K562 (cell line): Measurements from ENCODE around the gene BEST2. TPM values are rescaled to one million over a fixed set of nuclear protein-coding genes. Genes with fewer than 3 reads are reported as not detected.
A peak's percentile ranks its signal among the peaks of the same experiment; 100 is the strongest.

Experiments
- ARID2 ChIP-seq: fragments of 450-650 bp; IDR thresholded peaks from 2 replicates; pipeline ENCODE4 v1.6.1; 2017; ENCODE audit warnings: antibody characterized with exemption, mild to moderate bottlenecking
- ERF ChIP-seq: fragments of 450-650 bp; formaldehyde crosslinking; IDR thresholded peaks from 2 replicates; pipeline ENCODE4 v1.4.0; 2020; ENCODE audit warnings: mild to moderate bottlenecking, mixed read lengths
- FOXA3 ChIP-seq, 2 experiments: fragments of 450-650 bp in 1 of 2; sonication (generic) in 1 of 2; formaldehyde crosslinking; IDR thresholded peaks in 1 of 2; conservative IDR thresholded peaks in 1 of 2; 2 replicates each; pipeline versions ENCODE4 v1.4.0 to v1.8.0; 2020 to 2022; ENCODE audit warnings: mild to moderate bottlenecking in 2 of 2, missing genetic modification reagents in 1 of 2
- HDGF ChIP-seq: fragments of 450-650 bp; IDR thresholded peaks from 2 replicates; pipeline ENCODE4 v1.6.1; 2016
- HNRNPL ChIP-seq: fragments of 200-400 bp; formaldehyde crosslinking; IDR thresholded peaks from 2 replicates; pipeline ENCODE4 v1.6.1; 2017; ENCODE audit warnings: low read depth, mild to moderate bottlenecking, low read length
- KDM5B ChIP-seq: fragments of 200-600 bp; sonication (generic); IDR thresholded peaks from 2 replicates; pipeline ENCODE4 v1.6.1; 2012; ENCODE audit warnings: low read depth, mild to moderate bottlenecking, moderate library complexity, low read length, control low read depth, inconsistent platforms; ENCODE audit not compliant: insufficient replicate concordance
- MYNN ChIP-seq, 2 experiments: sonication (generic); formaldehyde crosslinking in 1 of 2; IDR thresholded peaks; 2 replicates each; pipeline versions ENCODE4 v1.5.0 to v1.6.1; 2016 to 2020; ENCODE audit warnings: antibody characterized with exemption in 1 of 2, missing genetic modification reagents in 1 of 2
- PHF21A ChIP-seq: fragments of 450-650 bp; IDR thresholded peaks from 2 replicates; pipeline ENCODE4 v1.6.1; 2017; ENCODE audit warnings: low read depth, borderline replicate concordance
- RBM14 ChIP-seq: fragments of 200-400 bp; formaldehyde crosslinking; IDR thresholded peaks from 2 replicates; pipeline ENCODE4 v1.6.1; 2018; ENCODE audit warnings: low read depth, mild to moderate bottlenecking, low read length, moderate library complexity, borderline replicate concordance; ENCODE audit not compliant: insufficient read depth
- THRB ChIP-seq: fragments of 450-650 bp; formaldehyde crosslinking; conservative IDR thresholded peaks from 2 replicates; pipeline ENCODE4 v1.4.0; 2022; ENCODE audit warnings: mild to moderate bottlenecking, missing genetic modification characterization
- YY1 ChIP-seq, 3 experiments: IDR thresholded peaks; 2 replicates each; pipeline ENCODE4 v1.6.1; 2011; ENCODE audit warnings: low read length in 2 of 3, mild to moderate bottlenecking in 2 of 3, moderate library complexity in 2 of 3, borderline replicate concordance in 1 of 3, control low read depth in 1 of 3, low read depth in 1 of 3; ENCODE audit not compliant: insufficient read depth in 3 of 3, insufficient replicate concordance in 2 of 3, control insufficient read depth in 1 of 3, insufficient read length in 1 of 3; ENCODE audit errors: extremely low read depth in 1 of 3
- ZBTB17 ChIP-seq: fragments of 450-650 bp; formaldehyde crosslinking; IDR thresholded peaks from 2 replicates; pipeline ENCODE4 v1.4.0; 2020; ENCODE audit warnings: mild to moderate bottlenecking
- ZSCAN29 ChIP-seq: fragments of 450-650 bp; IDR thresholded peaks from 2 replicates; pipeline ENCODE4 v1.6.1; 2017
- polyA plus RNA-seq, 8 experiments: library from polyadenylated mRNA; depleted of rRNA in 4 of 8; stranded (reverse) in 5 of 8; unstranded in 3 of 8; fragments of >200 nt; fragmentation: Nextera tagmentation in 2 of 8; fragmentation: Illumina TruSeq in 1 of 8; extraction: Ambion mirVana in 2 of 8; extraction: Trizol in 1 of 8; gene quantifications; 2 replicates each; pipeline versions ENCODE4 v1.2.1 to v1.2.3, GENCODE V29; 2011 to 2014; ENCODE audit warnings: inconsistent platforms in 1 of 8, missing spikeins in 1 of 8
- total RNA-seq, 7 experiments: library from RNA; depleted of rRNA in 6 of 7; stranded (reverse); fragments of >200 nt in 6 of 7; fragmentation: Illumina TruSeq in 2 of 7; extraction: Trizol in 2 of 7; gene quantifications; 2 replicates each; pipeline versions ENCODE4 v1.2.1 to v1.2.3, GENCODE V29; 2011 to 2021; ENCODE audit warnings: low replicate concordance in 1 of 7
- TF ChIP-seq, protein P1 (sequence below): sonication (generic); IDR thresholded peaks from 2 replicates; pipeline ENCODE4 v1.6.1; 2016
- TF ChIP-seq, protein P2 (sequence below): fragments of 250-450 bp; sonication (Bioruptor Pico); IDR thresholded peaks from 2 replicates; pipeline ENCODE4 v1.9.0; 2021; ENCODE audit warnings: mild to moderate bottlenecking, inconsistent platforms
- TF ChIP-seq, protein P3 (sequence below): sonication (generic); formaldehyde crosslinking; IDR thresholded peaks from 2 replicates; pipeline ENCODE4 v1.9.0; 2022; ENCODE audit warnings: mild to moderate bottlenecking, missing genetic modification reagents
- TF ChIP-seq, protein P4 (sequence below), 2 experiments: IDR thresholded peaks in 1 of 2; conservative IDR thresholded peaks in 1 of 2; 2 replicates each; pipeline ENCODE4 v1.6.1; 2016; ENCODE audit warnings: low read depth in 2 of 2, mild to moderate bottlenecking in 1 of 2, missing compliant biosample characterization in 1 of 2, missing genetic modification characterization in 1 of 2, moderate library complexity in 1 of 2

BEST2 gene
- total and polyA plus RNA-seq, 9 of the 15 experiments (the other 6 are each of a cell fraction or from before 2014, with no cell fraction given): not detected

DNA sequence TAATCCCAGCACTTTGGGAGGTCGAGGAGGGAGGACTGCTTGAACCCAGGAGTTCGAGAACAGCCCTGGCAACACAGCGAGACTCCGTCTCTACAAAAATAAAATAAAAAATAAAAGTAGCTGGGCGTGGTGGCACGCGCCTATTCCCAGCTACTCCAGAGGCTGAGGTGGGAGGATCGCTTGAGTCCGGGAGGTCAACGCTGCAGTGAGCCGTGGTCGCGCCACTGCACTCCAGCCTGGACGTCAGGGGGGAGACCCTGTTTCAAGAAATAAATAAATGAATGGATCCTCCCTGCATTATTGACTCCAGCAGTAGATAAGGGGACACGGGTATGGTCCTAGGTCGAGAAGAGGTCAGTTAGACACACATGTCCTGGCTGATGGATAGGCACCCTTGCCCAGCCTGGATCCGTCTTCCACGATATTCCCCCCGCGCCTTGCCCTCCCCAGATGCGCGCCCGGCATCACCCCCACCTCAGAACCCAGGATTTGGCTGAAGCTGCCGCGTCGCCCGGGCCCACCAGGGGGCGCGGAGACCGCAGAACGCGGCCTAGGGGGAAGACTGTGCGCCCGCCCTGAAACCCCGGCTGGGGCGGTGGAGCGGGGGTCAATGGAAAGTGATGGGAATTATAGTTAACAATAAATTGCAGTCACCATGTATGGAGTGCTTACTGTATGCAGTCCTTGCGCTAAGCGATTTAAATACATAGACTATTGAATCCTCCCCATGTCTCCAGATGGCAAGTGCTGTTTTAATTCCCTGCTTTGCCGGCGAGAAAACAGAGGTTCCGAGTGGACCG is 25.8 kb downstream of the BEST2 start (continued):
- TF ChIP-seq, protein P1, sequence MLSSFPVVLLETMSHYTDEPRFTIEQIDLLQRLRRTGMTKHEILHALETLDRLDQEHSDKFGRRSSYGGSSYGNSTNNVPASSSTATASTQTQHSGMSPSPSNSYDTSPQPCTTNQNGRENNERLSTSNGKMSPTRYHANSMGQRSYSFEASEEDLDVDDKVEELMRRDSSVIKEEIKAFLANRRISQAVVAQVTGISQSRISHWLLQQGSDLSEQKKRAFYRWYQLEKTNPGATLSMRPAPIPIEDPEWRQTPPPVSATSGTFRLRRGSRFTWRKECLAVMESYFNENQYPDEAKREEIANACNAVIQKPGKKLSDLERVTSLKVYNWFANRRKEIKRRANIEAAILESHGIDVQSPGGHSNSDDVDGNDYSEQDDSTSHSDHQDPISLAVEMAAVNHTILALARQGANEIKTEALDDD: no peak
- TF ChIP-seq ZBTB17 (CRISPR knock-in tag) (no peak), PHF21A (peak; percentile 49; the same call in 1 of the 2 replicates), ERF (peak; percentile 75; the same call in 1 of the 2 replicates), HDGF (no peak), THRB (no peak), MYNN (IDR thresholded peaks at IDR 0.05) (no peak), MYNN (CRISPR knock-in tag; IDR thresholded peaks at IDR 0.05) (no peak), ZSCAN29 (no peak), YY1 (IDR thresholded peaks at IDR 0.05; ENCODE audit: borderline replicate concordance in 1 of 3, control insufficient read depth in 1 of 3, extremely low read depth in 1 of 3, insufficient read depth in 3 of 3, insufficient read length in 1 of 3, insufficient replicate concordance in 2 of 3, low read depth in 1 of 3, low read length in 2 of 3) (peak in 2 of 3 experiments; percentile 51 to 54), KDM5B (no peak), ARID2 (no peak), FOXA3 (CRISPR knock-in tag; conservative IDR thresholded peaks at IDR 0.05 in 1 of 2, IDR thresholded peaks at IDR 0.05 in 1 of 2) (no peak), HNRNPL (no peak), RBM14 (no peak)
- TF ChIP-seq, protein P2, sequence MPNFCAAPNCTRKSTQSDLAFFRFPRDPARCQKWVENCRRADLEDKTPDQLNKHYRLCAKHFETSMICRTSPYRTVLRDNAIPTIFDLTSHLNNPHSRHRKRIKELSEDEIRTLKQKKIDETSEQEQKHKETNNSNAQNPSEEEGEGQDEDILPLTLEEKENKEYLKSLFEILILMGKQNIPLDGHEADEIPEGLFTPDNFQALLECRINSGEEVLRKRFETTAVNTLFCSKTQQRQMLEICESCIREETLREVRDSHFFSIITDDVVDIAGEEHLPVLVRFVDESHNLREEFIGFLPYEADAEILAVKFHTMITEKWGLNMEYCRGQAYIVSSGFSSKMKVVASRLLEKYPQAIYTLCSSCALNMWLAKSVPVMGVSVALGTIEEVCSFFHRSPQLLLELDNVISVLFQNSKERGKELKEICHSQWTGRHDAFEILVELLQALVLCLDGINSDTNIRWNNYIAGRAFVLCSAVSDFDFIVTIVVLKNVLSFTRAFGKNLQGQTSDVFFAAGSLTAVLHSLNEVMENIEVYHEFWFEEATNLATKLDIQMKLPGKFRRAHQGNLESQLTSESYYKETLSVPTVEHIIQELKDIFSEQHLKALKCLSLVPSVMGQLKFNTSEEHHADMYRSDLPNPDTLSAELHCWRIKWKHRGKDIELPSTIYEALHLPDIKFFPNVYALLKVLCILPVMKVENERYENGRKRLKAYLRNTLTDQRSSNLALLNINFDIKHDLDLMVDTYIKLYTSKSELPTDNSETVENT (CRISPR knock-in tag): no peak
- TF ChIP-seq, protein P3, sequence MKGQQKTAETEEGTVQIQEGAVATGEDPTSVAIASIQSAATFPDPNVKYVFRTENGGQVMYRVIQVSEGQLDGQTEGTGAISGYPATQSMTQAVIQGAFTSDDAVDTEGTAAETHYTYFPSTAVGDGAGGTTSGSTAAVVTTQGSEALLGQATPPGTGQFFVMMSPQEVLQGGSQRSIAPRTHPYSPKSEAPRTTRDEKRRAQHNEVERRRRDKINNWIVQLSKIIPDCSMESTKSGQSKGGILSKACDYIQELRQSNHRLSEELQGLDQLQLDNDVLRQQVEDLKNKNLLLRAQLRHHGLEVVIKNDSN (CRISPR knock-in tag): no peak
- TF ChIP-seq, protein P4, sequence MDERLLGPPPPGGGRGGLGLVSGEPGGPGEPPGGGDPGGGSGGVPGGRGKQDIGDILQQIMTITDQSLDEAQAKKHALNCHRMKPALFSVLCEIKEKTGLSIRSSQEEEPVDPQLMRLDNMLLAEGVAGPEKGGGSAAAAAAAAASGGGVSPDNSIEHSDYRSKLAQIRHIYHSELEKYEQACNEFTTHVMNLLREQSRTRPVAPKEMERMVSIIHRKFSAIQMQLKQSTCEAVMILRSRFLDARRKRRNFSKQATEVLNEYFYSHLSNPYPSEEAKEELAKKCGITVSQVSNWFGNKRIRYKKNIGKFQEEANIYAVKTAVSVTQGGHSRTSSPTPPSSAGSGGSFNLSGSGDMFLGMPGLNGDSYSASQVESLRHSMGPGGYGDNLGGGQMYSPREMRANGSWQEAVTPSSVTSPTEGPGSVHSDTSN (CRISPR knock-in tag; IDR thresholded peaks at IDR 0.05; ENCODE audit: low read depth): no peak
- TF ChIP-seq, protein P4 (tag; conservative IDR thresholded peaks at IDR 0.05; ENCODE audit: low read depth): no peak
